Sigmoid colon (tissue), 4 donors: Measurements from ENCODE around the gene WTAP.

Experiments used
- EP300 ChIP-seq, 4 donors: sonication (generic); formaldehyde crosslinking; IDR thresholded peaks; one replicate each; pipeline ENCODE4 v1.6.1; 2017; ENCODE audit warnings: antibody characterized with exemption in 4 of 4
- POLR2A ChIP-seq, 2 donors: fragments of 450-650 bp; IDR thresholded peaks; one replicate each; pipeline ENCODE4 v1.6.1; 2016; ENCODE audit warnings: antibody characterized with exemption in 2 of 2, mild to moderate bottlenecking in 2 of 2, moderate library complexity in 2 of 2
- POLR2AphosphoS5 ChIP-seq, 4 donors: sonication (generic); formaldehyde crosslinking; IDR thresholded peaks; one replicate each; pipeline ENCODE4 v1.6.1; 2017; ENCODE audit warnings: antibody characterized with exemption in 4 of 4
- TF ChIP-seq, protein P1 (sequence below), 4 experiments: fragments of 450-650 bp in 3 of 4; fragments of 200-600 bp in 1 of 4; IDR thresholded peaks; one replicate each; pipeline ENCODE4 v1.5.1; 2016 to 2019; ENCODE audit warnings: antibody characterized with exemption in 4 of 4, mild to moderate bottlenecking in 3 of 4, moderate library complexity in 2 of 4

DNA sequence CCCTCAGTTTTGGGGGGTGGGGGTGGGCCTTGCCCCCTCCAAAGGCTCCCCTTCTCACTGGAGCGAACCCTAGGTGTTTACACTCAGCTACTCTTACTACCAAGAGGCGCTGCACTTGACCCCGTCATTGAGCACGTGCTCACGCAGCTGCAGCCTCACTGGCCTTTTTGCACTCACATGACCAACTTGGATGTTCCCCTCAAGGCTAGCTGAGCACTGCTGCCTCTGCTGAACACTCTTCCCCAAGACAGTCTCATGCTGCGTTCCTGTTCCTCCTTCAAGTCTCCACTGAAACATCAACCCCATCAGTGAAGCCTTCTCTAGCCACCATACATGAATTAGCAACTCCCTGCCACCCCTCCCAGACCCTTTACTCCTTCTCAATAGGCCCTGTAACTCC lies 38.3 kb upstream of the WTAP start:
- TF ChIP-seq, protein P1, sequence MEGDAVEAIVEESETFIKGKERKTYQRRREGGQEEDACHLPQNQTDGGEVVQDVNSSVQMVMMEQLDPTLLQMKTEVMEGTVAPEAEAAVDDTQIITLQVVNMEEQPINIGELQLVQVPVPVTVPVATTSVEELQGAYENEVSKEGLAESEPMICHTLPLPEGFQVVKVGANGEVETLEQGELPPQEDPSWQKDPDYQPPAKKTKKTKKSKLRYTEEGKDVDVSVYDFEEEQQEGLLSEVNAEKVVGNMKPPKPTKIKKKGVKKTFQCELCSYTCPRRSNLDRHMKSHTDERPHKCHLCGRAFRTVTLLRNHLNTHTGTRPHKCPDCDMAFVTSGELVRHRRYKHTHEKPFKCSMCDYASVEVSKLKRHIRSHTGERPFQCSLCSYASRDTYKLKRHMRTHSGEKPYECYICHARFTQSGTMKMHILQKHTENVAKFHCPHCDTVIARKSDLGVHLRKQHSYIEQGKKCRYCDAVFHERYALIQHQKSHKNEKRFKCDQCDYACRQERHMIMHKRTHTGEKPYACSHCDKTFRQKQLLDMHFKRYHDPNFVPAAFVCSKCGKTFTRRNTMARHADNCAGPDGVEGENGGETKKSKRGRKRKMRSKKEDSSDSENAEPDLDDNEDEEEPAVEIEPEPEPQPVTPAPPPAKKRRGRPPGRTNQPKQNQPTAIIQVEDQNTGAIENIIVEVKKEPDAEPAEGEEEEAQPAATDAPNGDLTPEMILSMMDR (IDR thresholded peaks at IDR 0.05) = no peak
- TF ChIP-seq POLR2A (IDR thresholded peaks at IDR 0.05) (no peak), EP300 (IDR thresholded peaks at IDR 0.05) (no peak), POLR2AphosphoS5 (IDR thresholded peaks at IDR 0.05) (no peak)
